ENCODE measurements around the gene FNDC10. TPM values are rescaled to one million over a fixed set of nuclear protein-coding genes. Genes with fewer than 3 reads are reported as not detected.

The FNDC10 gene
- total RNA-seq, 4 donors from 2014 or later, result 5.8 to 15.6 (median 7.9) TPM

DNA sequence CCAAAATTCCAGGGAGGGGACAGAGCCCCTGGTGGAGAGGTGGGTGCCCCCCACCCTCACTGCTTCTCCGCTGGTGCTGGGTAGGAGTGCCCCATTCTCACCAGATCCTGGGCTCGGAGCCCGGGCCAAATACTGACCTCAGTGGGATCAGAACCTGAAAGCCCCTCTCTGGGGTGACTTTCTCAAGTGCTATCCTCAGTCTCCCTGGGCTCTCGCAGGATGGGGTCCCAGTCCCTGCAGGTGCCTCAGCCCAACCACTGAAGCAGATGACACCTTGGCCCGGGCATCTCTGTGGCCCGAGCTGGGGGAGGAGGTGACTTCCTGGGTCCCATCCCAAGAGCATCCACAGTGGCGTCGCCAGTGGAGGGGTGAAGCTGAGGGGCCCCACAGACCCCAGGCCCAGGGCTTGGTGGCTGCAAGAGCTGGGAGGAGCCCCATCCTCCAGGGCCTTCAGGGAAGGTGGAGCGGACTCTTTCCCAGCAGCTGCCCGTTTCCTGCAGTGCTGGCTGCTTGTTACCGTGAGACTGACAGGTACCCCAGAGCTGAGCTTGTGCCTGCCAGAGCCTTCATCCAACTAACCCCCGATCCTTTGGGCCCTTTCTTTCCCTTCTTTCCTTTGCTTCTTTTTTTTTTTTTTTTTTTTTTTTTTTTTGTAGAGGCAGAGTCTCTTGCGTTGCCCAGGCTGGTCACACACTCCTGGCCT, 3.9 kb upstream of the FNDC10 start:
- TF ChIP-seq CTCF (IDR thresholded peaks at IDR 0.05), result no peak
- no peak for TF ChIP-seq POLR2A (IDR thresholded peaks at IDR 0.05)
- Histone ChIP-seq H3K4me3 (no peak overlapping the region), H3K9me3 (no peaks in the 10 kb centered on the region), H3K27ac (no peak overlapping the region), H3K36me3 (no peaks in the 10 kb centered on the region), H3K27me3 (peaks cover 0 to 53% (median 2%) of the 10 kb centered on the region in 4 donors), H3K4me1 (peaks cover 11 to 20% (median 18%) of the 10 kb centered on the region in 3 donors)
- intact Hi-C loops (cut with DNase I), result no loop called here
- WGBS, 2 donors, result 51 to 69% methylated on average over 4 to 6 of the region's 13 CpGs
- no peak for DNase-seq

DNA sequence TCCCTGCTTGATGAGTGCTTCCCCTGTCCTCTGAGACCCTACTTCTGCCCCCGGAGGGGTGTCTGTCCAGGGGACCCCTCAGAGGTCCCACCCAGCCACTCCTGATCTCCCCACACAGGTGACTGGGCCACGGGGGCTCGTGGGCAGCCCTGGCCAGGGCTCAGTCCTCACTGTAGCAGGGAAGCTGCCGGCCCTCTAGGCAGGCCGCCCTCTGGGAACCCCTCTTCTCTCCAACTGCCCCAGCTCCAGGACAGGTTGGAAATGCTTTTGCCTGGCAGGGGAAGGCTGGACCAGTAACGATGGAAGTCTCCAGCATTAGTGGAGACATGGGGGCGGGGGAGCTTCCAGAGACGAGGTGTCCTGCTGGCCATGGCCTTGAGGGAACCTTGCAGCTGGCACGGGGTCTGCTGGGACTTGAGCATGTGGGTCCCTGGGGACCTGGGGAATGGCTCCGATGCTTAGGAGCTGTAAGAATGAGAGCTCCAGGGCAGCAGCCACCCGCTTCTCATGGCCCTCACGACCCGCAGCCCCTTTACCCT, 3.1 kb upstream of the FNDC10 start:
- Histone ChIP-seq H3K9me3 (no peaks in the 10 kb centered on the region), H3K27me3 (peaks cover 0 to 61% (median 2%) of the 10 kb centered on the region in 4 donors), H3K36me3 (no peaks in the 10 kb centered on the region), H3K27ac (no peak overlapping the region), H3K4me1 (peaks cover 12 to 26% (median 21%) of the 10 kb centered on the region in 3 donors), H3K4me3 (no peak overlapping the region)
- WGBS, 2 donors, result 58 to 93% methylated on average over 3 of the region's 13 CpGs
- no peak for DNase-seq
- intact Hi-C loops (cut with DNase I), result no loop called here
- no peak for TF ChIP-seq POLR2A (IDR thresholded peaks at IDR 0.05)
- no peak for TF ChIP-seq CTCF (IDR thresholded peaks at IDR 0.05)

DNA sequence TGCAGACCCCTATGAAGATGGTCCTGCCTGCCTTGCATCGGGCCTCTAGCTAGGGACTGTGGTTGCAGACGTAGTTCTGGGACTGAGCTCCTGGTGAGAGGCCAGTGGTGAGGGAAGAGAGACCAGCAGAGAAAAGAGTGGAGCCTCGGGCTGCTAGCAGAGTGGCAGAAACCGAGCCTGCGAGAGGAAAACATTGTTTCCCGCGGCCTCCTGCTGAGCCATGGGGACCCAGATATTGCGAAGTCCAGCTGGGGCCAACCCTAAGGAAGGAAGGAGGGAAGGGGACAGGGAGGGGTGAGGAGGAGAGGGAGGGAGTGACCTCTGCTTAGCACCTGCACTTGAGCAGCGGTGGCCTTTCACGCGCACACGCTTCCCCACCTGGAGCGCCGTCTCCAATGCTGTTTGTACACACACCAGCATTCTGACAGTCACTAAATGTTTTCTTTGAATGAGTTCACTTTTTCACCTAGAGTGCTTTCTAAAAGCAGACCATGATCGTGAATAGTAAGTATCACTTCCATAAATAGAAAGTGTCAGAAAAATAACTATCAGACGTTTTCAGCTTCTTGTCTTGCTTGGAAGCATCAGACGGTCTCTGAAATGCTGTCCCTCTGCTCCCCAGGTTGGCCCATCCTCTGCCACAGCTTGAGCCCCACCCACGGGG, 2.5 kb upstream of the FNDC10 start:
- TF ChIP-seq POLR2A (IDR thresholded peaks at IDR 0.05) (no peak), CTCF (IDR thresholded peaks at IDR 0.05) (no peak)
- DNase-seq, result no peak
- Histone ChIP-seq H3K9me3 (no peaks in the 10 kb centered on the region), H3K4me1 (peaks cover 15 to 32% (median 27%) of the 10 kb centered on the region in 3 donors), H3K4me3 (no peak overlapping the region), H3K27ac (no peak overlapping the region), H3K36me3 (no peaks in the 10 kb centered on the region), H3K27me3 (peaks cover 0 to 67% (median 2%) of the 10 kb centered on the region in 4 donors)
- 58 to 62% methylated on average over 11 to 13 of the region's 18 CpGs for WGBS, 2 donors
- intact Hi-C loops (cut with DNase I), result no loop called here

GRCh38 chr1:1601564-1602303, 1.8 kb upstream of the FNDC10 start:
- TF ChIP-seq CTCF (IDR thresholded peaks at IDR 0.05) (no peak), POLR2A (IDR thresholded peaks at IDR 0.05) (no peak)
- Histone ChIP-seq H3K27me3 (peaks cover 0 to 74% (median 2%) of the 10 kb centered on the region in 4 donors), H3K27ac (no peak overlapping the region), H3K4me3 (no peak overlapping the region), H3K4me1 (peaks cover 16 to 38% (median 29%) of the 10 kb centered on the region in 3 donors), H3K36me3 (no peaks in the 10 kb centered on the region), H3K9me3 (no peaks in the 10 kb centered on the region)
- intact Hi-C loops (cut with DNase I), result no loop called here
- WGBS, 2 donors, result 81% methylated on average over 3 of the region's 15 CpGs; no CpG with 5 or more reads in 1 of the 2 donors
- no peak for DNase-seq
